ENCODE measurements around the gene TBPL2. TPM values are rescaled to one million over a fixed set of nuclear protein-coding genes. Genes with fewer than 3 reads are reported as not detected.

The TBPL2 gene
- total RNA-seq, 4 donors from 2014 or later: not detected

GRCh38 chr14:55411426-55412389 is 28.7 kb downstream of the TBPL2 start, which contains the start of gene ATG14:
Gene ATG14 (minus strand): TSS chr14:55411830. CDS start chr14:55411822, 8 bp downstream.
- DNase-seq (ENCODE audit: low spot score): peak; percentile 59
- ATAC-seq (ENCODE audit: low FRiP score): peak; percentile 99
- TF ChIP-seq CTCF (IDR thresholded peaks at IDR 0.05): no peak

GRCh38 chr14:55410876-55411275 is 29.5 kb downstream of the TBPL2 start:
- no peak for DNase-seq (ENCODE audit: low spot score)
- no peak for ATAC-seq (ENCODE audit: low FRiP score)
- TF ChIP-seq CTCF (IDR thresholded peaks at IDR 0.05): no peak

GRCh38 chr14:55404173-55404854 is 36.1 kb downstream of the TBPL2 start:
- no peak for TF ChIP-seq CTCF (IDR thresholded peaks at IDR 0.05)
- DNase-seq (ENCODE audit: low spot score): no peak
- ATAC-seq (ENCODE audit: low FRiP score): no peak

GRCh38 chr14:55401751-55402150 is 38.7 kb downstream of the TBPL2 start:
- no peak for TF ChIP-seq CTCF (IDR thresholded peaks at IDR 0.05)
- ATAC-seq (ENCODE audit: low FRiP score) (no peak), DNase-seq (ENCODE audit: low spot score) (no peak)

GRCh38 chr14:55399852-55400251 is 40.6 kb downstream of the TBPL2 start:
- no peak for ATAC-seq (ENCODE audit: low FRiP score)
- TF ChIP-seq CTCF (IDR thresholded peaks at IDR 0.05): no peak

GRCh38 chr14:55399183-55399582 is 41.2 kb downstream of the TBPL2 start:
- no peak for DNase-seq (ENCODE audit: low spot score)
- TF ChIP-seq CTCF (IDR thresholded peaks at IDR 0.05): no peak
- no peak for ATAC-seq (ENCODE audit: low FRiP score)

More at GRCh38 chr14:55399852-55400251, 40.6 kb downstream of the TBPL2 start:
- no peak for DNase-seq (ENCODE audit: low spot score)

Measured in omental fat pad (tissue), 4 donors.